Activated T-helper 1 cell treated with anti-CD3 and anti-CD28 coated beads, Interleukin-2, amount 50 U/mL, for 16 hours (primary cell): ENCODE data around the gene SLC5A4.
"Not testable (repeated sequence)": the region's sequence is repeated elsewhere in the genome, so short reads cannot be mapped to it uniquely, and the experiment has no call there.

Experiments
- DNase-seq, 2 donors: peaks; one replicate each; pipeline ENCODE4 v3.0.0-alpha.2; 2020; ENCODE audit warnings: low read depth in 1 of 2, low spot score in 1 of 2

Gene SLC5A4

DNA sequence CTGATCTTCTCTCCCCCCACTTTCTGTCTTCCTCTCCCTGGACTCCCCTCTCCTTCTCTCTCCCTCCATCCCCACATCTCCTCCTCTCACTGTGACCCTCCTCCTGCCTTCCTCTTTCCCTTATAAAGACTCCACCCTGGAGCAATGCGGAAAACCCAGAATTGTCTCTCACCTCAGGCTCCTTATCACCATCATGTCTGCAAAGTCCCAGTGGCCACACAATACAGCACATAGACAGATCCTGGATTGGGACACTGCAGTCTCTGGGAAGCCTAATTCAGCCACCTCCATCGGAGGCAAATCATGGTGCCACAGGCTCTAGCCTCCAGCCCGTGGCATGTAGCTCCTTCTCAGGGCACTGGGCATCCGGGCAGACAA, 53.0 kb downstream of the SLC5A4 start:
- no peak for DNase-seq

DNA sequence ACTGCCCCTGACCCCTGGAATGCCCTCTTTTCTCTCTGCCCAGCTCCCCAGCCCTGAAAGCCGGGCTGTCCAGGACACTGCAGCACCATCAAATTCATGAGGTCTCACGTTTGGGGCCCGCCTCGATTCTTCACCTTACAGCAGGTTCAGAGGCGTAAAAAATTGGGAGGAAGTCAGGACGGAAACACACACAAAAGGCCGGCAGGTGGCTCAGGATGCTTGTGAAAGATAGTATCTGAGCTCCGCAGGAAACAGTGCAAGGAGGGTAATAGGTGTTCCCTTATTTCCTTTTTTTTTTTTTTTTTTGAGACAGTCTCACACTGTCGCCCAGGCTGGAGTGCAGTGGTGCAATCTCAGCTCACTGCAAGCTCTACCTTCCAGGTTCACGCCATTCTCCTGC, 54.4 kb downstream of the SLC5A4 start:
- no peak for DNase-seq

DNA sequence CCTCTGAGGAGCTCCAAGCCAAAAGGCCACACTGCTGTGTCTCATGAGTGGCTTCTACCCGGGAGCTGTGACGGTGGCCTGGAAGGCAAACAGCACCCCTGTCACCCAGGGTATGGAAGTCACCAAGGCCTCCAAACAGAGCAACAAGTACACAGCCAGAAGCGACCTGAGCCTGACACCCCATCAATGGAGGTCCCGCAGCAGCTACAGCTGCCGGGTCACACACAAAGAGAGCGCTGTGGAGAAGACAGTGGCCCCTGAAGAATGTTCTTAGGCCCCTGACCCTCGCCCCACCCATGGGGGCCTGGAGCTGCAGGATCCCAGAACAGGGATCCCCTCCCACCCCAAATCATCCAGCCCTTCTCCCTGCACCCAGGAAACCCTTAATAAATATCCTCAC, 55.2 kb downstream of the SLC5A4 start:
- DNase-seq: no peak

- DNase-seq: no peak
These were observed 55.8 kb downstream of the SLC5A4 start for GRCh38 chr22:32199341-32199740.

GRCh38 chr22:32197553-32198226, 57.5 kb downstream of the SLC5A4 start:
- not testable (repeated sequence) for DNase-seq

GRCh38 chr22:32195900-32196299, 59.2 kb downstream of the SLC5A4 start:
- DNase-seq: not testable (repeated sequence)

DNA sequence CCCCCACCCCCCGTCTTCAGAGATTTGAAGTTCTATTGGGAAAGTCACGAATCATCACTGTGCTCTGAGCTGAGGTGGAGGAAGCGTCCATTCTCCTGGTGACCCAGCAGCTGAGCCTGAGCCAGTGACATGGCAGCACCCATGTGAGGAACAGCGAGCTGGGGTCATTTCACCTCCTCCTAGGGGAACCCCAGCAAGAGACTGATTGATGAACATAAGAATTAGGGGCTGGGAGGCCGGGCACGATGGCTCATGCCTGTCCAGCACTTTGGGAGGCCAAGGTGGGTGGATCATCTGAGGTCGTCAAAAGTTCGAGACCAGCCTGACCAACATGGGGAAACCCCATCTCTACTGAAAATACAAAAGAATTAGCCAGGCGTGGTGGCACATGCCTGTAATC, 61.8 kb downstream of the SLC5A4 start:
- not testable (repeated sequence) for DNase-seq

DNA sequence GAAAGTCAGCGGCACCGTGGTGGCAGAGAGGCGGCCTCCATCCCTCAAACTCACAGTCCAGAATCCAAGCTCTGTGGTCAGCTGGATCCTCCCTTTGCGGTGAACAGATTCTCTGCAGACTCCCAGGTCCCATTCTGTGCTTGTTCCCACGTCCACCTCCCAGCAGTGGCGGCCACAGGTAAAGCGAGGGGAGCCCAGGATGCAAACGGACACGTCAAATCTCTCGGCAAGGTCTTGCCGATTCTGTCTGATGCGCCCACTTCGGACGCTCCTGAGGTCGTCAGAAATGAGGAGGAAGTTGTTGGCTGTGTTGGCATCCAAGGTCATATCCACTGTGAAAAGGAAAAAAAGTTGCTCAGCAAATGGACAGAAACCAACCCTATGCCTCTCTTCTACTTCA, 64.1 kb downstream of the SLC5A4 start:
- not testable (repeated sequence) for DNase-seq

DNA sequence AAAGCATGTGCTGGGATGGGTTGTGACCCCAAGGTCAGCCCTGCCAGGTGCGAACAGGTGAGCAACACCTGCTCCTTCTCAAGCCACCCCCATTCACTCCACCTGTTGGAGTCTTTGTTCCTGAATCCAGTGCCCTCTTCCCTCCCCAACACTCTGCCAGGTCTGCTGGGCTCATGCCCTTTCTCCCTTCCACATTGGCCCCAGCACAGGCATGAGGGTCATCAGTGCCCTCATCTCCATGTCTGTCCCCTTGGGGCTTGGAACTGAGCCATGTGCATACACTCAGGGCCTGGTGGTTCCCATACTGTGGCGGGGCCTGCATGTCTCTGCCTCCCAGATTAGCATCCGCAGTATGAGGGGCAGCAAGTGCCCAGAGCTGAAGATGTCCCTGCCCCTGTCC, 69.3 kb downstream of the SLC5A4 start:
- DNase-seq: no peak

GRCh38 chr22:32183625-32184024, 71.5 kb downstream of the SLC5A4 start:
- no peak for DNase-seq

DNA sequence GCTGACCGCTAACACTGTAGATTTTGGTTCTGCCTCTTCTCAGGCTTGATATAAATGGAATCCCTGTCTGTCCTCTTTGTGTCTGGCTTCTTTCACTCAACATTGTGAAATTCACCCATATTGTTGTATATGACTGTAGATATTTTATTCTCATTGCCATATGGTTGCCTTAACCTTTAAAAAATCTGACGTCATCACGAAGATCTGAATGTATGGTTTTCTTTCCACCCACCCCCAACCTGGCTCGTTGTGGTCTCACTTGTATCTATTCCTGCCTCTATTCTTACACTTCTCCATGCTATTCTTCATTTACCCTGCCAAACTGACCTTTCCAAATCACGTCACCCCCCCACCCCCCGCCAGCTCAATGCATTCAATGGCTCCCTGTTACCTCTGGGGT, 74.1 kb downstream of the SLC5A4 start:
- no peak for DNase-seq

DNA sequence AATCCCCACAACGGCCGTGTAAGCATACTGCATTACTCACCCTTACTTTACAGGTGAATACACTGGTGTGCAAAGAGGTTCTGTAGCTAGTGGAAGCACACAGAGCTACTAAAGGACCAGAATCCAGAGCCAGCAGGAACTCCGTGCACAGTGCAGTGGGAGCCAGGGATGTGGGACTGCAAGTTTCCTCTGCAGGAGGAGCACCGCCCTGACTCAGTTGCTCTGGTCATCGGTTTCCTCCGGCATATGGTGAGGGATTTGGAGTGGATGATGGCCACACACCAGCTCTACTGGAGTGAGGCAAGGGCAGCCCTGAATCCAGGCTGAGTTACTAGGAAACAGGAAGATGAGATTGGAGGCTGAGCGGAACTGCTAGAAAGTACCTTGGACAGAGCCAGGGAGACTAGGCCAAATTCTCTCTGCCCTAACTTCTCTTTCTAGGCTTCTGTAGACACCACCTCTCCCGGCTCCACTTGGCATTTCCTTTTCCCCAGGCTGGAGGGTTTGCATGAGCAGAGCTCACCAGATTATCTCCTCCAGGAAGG, 77.9 kb downstream of the SLC5A4 start:
- no peak for DNase-seq

GRCh38 chr22:32175683-32176644, 79.2 kb downstream of the SLC5A4 start:
- no peak for DNase-seq

GRCh38 chr22:32175115-32175514, 80.0 kb downstream of the SLC5A4 start:
- no peak for DNase-seq
